Hepatocyte (in vitro differentiated cells): ENCODE measurements around the gene MFN1. TPM values are rescaled to one million over a fixed set of nuclear protein-coding genes. Genes with fewer than 3 reads are reported as not detected.

Source experiments
- DNase-seq: peaks from one replicate; pipeline ENCODE4 v3.0.0-alpha.2; 2016; ENCODE audit warnings: low spot score
- H2AFZ ChIP-seq: fragments of 200-600 bp; sonication (generic); 2 replicates; pipeline ENCODE4 v1.6.0; 2016; ENCODE audit warnings: antibody characterized with exemption, mild to moderate bottlenecking
- H3K27ac ChIP-seq: fragments of 200-600 bp; sonication (generic); 2 replicates; pipeline ENCODE4 v1.5.1; 2016; ENCODE audit warnings: mild to moderate bottlenecking
- H3K27me3 ChIP-seq: fragments of 200-600 bp; sonication (generic); 2 replicates; pipeline ENCODE4 v1.6.1; 2016
- H3K36me3 ChIP-seq: fragments of 200-600 bp; sonication (generic); replicated peaks from 2 replicates; pipeline ENCODE4 v1.5.1; 2016; ENCODE audit warnings: low read depth; ENCODE audit not compliant: insufficient read depth
- H3K4me1 ChIP-seq: fragments of 200-600 bp; sonication (generic); 2 replicates; pipeline ENCODE4 v1.5.1; 2016; ENCODE audit warnings: mild to moderate bottlenecking, moderate library complexity; ENCODE audit not compliant: insufficient read depth
- H3K4me2 ChIP-seq: fragments of 200-600 bp; sonication (generic); 2 replicates; pipeline ENCODE4 v1.6.0; 2016
- H3K4me3 ChIP-seq: fragments of 200-600 bp; sonication (generic); 2 replicates; pipeline ENCODE4 v1.5.1; 2016; ENCODE audit warnings: mild to moderate bottlenecking
- H3K79me2 ChIP-seq: fragments of 200-600 bp; sonication (generic); 2 replicates; pipeline ENCODE4 v1.6.0; 2017; ENCODE audit warnings: mild to moderate bottlenecking
- H3K9me2 ChIP-seq: fragments of 200-600 bp; sonication (generic); replicated peaks from 2 replicates; pipeline ENCODE4 v1.6.0; 2017; ENCODE audit warnings: mild to moderate bottlenecking; ENCODE audit not compliant: insufficient read depth
- H3K9me3 ChIP-seq: fragments of 200-600 bp; sonication (generic); 2 replicates; pipeline ENCODE4 v1.5.1; 2016; ENCODE audit warnings: low read depth, mild to moderate bottlenecking
- H4K20me1 ChIP-seq: fragments of 200-600 bp; sonication (generic); 2 replicates; pipeline ENCODE4 v1.6.0; 2016; ENCODE audit warnings: mild to moderate bottlenecking; ENCODE audit not compliant: insufficient read depth, poor library complexity, severe bottlenecking
- CTCF ChIP-seq: fragments of 200-600 bp; sonication (generic); IDR thresholded peaks from 2 replicates; pipeline ENCODE4 v1.5.1; 2016; ENCODE audit warnings: antibody characterized with exemption, mild to moderate bottlenecking; ENCODE audit not compliant: poor library complexity
- EZH2 ChIP-seq: fragments of 200-600 bp; sonication (generic); IDR thresholded peaks from 2 replicates; pipeline ENCODE4 v1.6.1; 2016; ENCODE audit warnings: antibody characterized with exemption, mild to moderate bottlenecking, borderline replicate concordance
- EZH2phosphoT487 ChIP-seq: fragments of 200-600 bp; sonication (generic); IDR thresholded peaks from one replicate; pipeline ENCODE4 v1.6.1; 2018; ENCODE audit warnings: antibody characterized with exemption, mild to moderate bottlenecking, low read depth, moderate library complexity; ENCODE audit not compliant: unreplicated experiment, severe bottlenecking
- whole genome bisulfite sequencing: methylation state at CpG from one replicate; pipeline ENCODE4 v1.1.6; 2016; ENCODE audit warnings: low lambda C conversion rate; ENCODE audit errors: missing lambda C conversion rate; 5-methylcytosine and 5-hydroxymethylcytosine counted together
- polyA plus RNA-seq: library from polyadenylated mRNA; unstranded; fragments of >200 nt; fragmentation: Nextera tagmentation; extraction: Ambion mirVana; gene quantifications from 2 replicates; pipeline ENCODE4 v1.2.1, GENCODE V29; 2016
- total RNA-seq: library from RNA; depleted of rRNA; stranded (reverse); fragments of >200 nt; gene quantifications from 2 replicates; pipeline ENCODE4 v1.2.3, GENCODE V29; 2014

Gene MFN1
- total and polyA plus RNA-seq, 2 experiments from 2014 or later: 15.9 to 29.6 TPM

GRCh38 chr3:179363332-179363731 is 15.8 kb downstream of the MFN1 start:
- no peak overlapping the region for H3K4me3 ChIP-seq
- no peaks in the 10 kb centered on the region for H3K27me3 ChIP-seq
- no peak for DNase-seq
- H2AFZ ChIP-seq: no peak overlapping the region
- TF ChIP-seq EZH2 (no peak), EZH2phosphoT487 (no peak), CTCF (no peak)
- no peak overlapping the region for H3K4me2 ChIP-seq
- no peaks in the 10 kb centered on the region for H3K9me2 ChIP-seq
- H3K79me2 ChIP-seq: no peaks in the 10 kb centered on the region
- no peaks in the 10 kb centered on the region for H3K9me3 ChIP-seq
- H3K4me1 ChIP-seq: no peaks in the 10 kb centered on the region
- H4K20me1 ChIP-seq: no peaks in the 10 kb centered on the region
- WGBS: 96% methylated on average over 5 of the region's 5 CpGs
- no peaks in the 10 kb centered on the region for H3K36me3 ChIP-seq
- no peak overlapping the region for H3K27ac ChIP-seq

GRCh38 chr3:179369621-179370020 is 22.1 kb downstream of the MFN1 start:
- no peak for TF ChIP-seq EZH2phosphoT487
- no peak for TF ChIP-seq EZH2
- no peak for TF ChIP-seq CTCF
- no peak for DNase-seq

GRCh38 chr3:179373938-179374337 is 26.4 kb downstream of the MFN1 start:
- Histone ChIP-seq H3K9me3 (no peaks in the 10 kb centered on the region), H3K27me3 (no peaks in the 10 kb centered on the region), H3K4me1 (no peaks in the 10 kb centered on the region), H3K79me2 (no peaks in the 10 kb centered on the region), H3K36me3 (no peaks in the 10 kb centered on the region), H3K9me2 (no peaks in the 10 kb centered on the region), H3K4me3 (no peak overlapping the region), H3K4me2 (no peak overlapping the region), H4K20me1 (no peaks in the 10 kb centered on the region), H3K27ac (no peak overlapping the region), H2AFZ (no peak overlapping the region)
- no peak for DNase-seq
- TF ChIP-seq EZH2phosphoT487: no peak
- no peak for TF ChIP-seq CTCF
- TF ChIP-seq EZH2: no peak
- WGBS: 96% methylated on average over 6 of the region's 6 CpGs

More at GRCh38 chr3:179369621-179370020, 22.1 kb downstream of the MFN1 start:
- H3K79me2 ChIP-seq: no peaks in the 10 kb centered on the region
- no peaks in the 10 kb centered on the region for H3K4me1 ChIP-seq
- H3K9me2 ChIP-seq: no peaks in the 10 kb centered on the region
- no peak overlapping the region for H3K4me2 ChIP-seq
- no peaks in the 10 kb centered on the region for H3K36me3 ChIP-seq
- H4K20me1 ChIP-seq: no peaks in the 10 kb centered on the region
- H2AFZ ChIP-seq: no peak overlapping the region
- no peak overlapping the region for H3K4me3 ChIP-seq
- 100% methylated on average over 1 of the region's 1 CpG for WGBS
- no peaks in the 10 kb centered on the region for H3K9me3 ChIP-seq
- no peak overlapping the region for H3K27ac ChIP-seq
- no peaks in the 10 kb centered on the region for H3K27me3 ChIP-seq
